ENCODE measurements around the gene UFC1.

The UFC1 gene

DNA sequence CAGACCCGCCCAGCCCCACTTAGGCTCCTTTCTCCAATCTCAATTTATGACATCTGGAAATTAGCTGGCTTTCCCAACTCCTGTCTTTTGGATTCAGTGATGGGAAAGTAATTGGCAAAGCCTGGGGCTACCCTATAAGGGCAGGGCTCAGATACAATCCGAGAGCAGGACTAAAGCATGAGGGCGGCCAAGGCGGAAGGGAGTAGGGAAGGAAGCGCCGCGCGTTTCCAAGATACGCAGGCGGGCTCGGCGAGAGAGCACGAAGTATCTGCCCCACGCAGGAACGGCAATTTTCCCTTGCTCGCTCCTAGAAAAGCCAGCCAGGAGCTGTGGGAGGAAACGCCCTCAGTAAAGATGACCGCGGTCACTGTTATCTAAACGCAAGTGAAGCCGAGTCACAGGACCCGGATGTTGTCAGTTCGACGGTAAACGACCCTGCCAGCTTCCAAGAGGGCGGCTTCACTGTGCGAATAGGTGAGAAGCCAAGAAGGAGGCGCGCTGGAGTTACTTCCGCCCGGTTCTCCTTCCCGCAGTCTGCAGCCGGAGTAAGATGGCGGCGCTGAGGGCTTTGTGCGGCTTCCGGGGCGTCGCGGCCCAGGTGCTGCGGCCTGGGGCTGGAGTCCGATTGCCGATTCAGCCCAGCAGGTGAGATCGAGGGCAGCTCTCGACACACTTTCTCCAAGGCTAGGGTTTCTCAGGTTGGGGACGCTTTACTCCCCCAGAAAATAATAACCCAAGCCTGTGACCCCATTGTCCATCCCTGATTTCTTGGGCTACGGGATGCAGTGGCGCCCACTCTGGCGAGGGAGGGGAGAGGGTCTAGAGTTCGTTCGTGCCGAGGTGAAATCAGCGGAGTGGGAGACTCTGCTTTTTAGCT lies 48.3 kb downstream of the UFC1 start, which contains the start of gene NDUFS2:
NDUFS2 (plus strand) TSS at position 532 of the 877 bp plus-strand sequence; CDS start at position 551, 19 bp downstream.
- peak; percentile 82 for ATAC-seq

DNA sequence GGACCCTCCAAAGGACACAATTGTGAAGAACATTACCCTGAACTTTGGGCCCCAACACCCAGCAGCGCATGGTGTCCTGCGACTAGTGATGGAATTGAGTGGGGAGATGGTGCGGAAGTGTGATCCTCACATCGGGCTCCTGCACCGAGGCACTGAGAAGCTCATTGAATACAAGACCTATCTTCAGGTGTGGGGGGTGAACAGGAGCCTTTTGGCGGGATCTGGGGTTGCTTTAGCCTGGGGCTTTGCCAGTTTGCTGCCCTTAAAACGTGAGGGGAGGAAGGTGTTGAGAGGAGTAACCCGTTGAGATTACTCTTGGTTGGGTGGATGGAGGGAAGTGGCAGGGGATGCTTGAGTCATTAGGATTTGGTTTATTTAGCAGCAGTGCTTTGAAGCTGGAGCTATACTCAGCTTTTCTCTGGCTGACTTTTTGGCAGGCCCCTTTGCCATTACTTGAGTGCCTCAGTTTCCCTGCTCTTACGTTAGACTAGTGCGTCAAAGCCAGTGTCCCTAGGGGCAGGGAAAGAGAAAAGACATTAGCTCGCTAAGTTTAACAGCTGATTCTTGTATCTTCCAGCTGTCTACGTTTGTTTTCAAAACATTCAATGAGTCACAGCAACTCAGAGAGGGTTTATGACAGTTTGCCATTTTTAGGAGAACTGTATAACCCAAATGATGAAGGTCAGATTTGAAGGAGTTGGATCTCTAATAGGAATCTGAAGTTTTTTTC lies 52.8 kb downstream of the UFC1 start:
- TF ChIP-seq ISL1 (CRISPR knock-in tag; IDR thresholded peaks at IDR 0.05) (no peak), GLIS3 (CRISPR knock-in tag; IDR thresholded peaks at IDR 0.05) (no peak), ZFP30 (CRISPR knock-in tag; IDR thresholded peaks at IDR 0.05) (no peak), OSR1 (CRISPR knock-in tag; IDR thresholded peaks at IDR 0.05) (no peak), ESRRG (CRISPR knock-in tag; IDR thresholded peaks at IDR 0.05) (no peak), TOX (CRISPR knock-in tag; IDR thresholded peaks at IDR 0.05; ENCODE audit: borderline replicate concordance) (no peak), CSDC2 (CRISPR knock-in tag; IDR thresholded peaks at IDR 0.05) (no peak), ZFP3 (CRISPR knock-in tag; IDR thresholded peaks at IDR 0.05) (no peak), SNAI2 (CRISPR knock-in tag; IDR thresholded peaks at IDR 0.05) (no peak)
- TF ChIP-seq, protein P1, sequence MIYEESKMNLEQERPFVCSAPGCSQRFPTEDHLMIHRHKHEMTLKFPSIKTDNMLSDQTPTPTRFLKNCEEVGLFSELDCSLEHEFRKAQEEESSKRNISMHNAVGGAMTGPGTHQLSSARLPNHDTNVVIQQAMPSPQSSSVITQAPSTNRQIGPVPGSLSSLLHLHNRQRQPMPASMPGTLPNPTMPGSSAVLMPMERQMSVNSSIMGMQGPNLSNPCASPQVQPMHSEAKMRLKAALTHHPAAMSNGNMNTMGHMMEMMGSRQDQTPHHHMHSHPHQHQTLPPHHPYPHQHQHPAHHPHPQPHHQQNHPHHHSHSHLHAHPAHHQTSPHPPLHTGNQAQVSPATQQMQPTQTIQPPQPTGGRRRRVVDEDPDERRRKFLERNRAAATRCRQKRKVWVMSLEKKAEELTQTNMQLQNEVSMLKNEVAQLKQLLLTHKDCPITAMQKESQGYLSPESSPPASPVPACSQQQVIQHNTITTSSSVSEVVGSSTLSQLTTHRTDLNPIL (CRISPR knock-in tag; IDR thresholded peaks at IDR 0.05; ENCODE audit: low read depth), result no peak
- TF ChIP-seq, protein P2, sequence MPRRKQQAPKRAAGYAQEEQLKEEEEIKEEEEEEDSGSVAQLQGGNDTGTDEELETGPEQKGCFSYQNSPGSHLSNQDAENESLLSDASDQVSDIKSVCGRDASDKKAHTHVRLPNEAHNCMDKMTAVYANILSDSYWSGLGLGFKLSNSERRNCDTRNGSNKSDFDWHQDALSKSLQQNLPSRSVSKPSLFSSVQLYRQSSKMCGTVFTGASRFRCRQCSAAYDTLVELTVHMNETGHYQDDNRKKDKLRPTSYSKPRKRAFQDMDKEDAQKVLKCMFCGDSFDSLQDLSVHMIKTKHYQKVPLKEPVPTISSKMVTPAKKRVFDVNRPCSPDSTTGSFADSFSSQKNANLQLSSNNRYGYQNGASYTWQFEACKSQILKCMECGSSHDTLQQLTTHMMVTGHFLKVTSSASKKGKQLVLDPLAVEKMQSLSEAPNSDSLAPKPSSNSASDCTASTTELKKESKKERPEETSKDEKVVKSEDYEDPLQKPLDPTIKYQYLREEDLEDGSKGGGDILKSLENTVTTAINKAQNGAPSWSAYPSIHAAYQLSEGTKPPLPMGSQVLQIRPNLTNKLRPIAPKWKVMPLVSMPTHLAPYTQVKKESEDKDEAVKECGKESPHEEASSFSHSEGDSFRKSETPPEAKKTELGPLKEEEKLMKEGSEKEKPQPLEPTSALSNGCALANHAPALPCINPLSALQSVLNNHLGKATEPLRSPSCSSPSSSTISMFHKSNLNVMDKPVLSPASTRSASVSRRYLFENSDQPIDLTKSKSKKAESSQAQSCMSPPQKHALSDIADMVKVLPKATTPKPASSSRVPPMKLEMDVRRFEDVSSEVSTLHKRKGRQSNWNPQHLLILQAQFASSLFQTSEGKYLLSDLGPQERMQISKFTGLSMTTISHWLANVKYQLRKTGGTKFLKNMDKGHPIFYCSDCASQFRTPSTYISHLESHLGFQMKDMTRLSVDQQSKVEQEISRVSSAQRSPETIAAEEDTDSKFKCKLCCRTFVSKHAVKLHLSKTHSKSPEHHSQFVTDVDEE (CRISPR knock-in tag; IDR thresholded peaks at IDR 0.05), result no peak
- ATAC-seq, result no peak

More for the DNA sequence above, 48.3 kb downstream of the UFC1 start, which contains the start of gene NDUFS2:
- TF ChIP-seq ZC3H10 (CRISPR knock-in tag; IDR thresholded peaks at IDR 0.05), result no peak
- no peak for TF ChIP-seq CSDC2 (CRISPR knock-in tag; IDR thresholded peaks at IDR 0.05)
- TF ChIP-seq BACH2 (CRISPR knock-in tag; IDR thresholded peaks at IDR 0.05; ENCODE audit: borderline replicate concordance), result no peak
- TF ChIP-seq, protein P2 (CRISPR knock-in tag; IDR thresholded peaks at IDR 0.05), result peak; percentile 7; the same call in 1 of the 2 replicates

DNA sequence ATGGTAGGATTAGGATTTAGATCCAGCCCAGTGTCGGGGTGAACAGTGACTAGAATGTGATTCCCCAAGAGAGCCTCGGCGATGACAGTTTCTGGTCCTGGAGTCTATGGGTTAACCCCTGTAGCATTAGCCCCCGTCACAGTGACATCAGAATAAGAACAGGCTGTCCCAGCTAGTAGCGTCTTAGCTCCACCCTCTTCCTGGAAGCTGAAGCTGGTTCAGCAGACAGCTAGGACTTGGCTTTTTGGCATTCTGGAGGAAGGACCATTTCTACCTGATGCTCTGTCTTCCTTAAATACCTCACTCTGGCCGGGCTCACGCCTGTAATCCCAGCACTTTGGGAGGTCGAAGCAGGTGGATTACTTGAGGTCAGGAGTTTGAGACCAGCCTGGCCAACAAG lies 53.4 kb downstream of the UFC1 start:
- no peak for ATAC-seq
- no peak for TF ChIP-seq ZC3H10 (CRISPR knock-in tag; IDR thresholded peaks at IDR 0.05)
- TF ChIP-seq, protein P3, sequence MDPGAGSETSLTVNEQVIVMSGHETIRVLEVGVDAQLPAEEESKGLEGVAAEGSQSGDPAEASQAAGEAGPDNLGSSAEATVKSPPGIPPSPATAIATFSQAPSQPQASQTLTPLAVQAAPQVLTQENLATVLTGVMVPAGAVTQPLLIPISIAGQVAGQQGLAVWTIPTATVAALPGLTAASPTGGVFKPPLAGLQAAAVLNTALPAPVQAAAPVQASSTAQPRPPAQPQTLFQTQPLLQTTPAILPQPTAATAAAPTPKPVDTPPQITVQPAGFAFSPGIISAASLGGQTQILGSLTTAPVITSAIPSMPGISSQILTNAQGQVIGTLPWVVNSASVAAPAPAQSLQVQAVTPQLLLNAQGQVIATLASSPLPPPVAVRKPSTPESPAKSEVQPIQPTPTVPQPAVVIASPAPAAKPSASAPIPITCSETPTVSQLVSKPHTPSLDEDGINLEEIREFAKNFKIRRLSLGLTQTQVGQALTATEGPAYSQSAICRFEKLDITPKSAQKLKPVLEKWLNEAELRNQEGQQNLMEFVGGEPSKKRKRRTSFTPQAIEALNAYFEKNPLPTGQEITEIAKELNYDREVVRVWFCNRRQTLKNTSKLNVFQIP (CRISPR knock-in tag; IDR thresholded peaks at IDR 0.05; ENCODE audit: borderline replicate concordance, low read depth), result no peak
- no peak for TF ChIP-seq ISL1 (CRISPR knock-in tag; IDR thresholded peaks at IDR 0.05)
- TF ChIP-seq GLIS3 (CRISPR knock-in tag; IDR thresholded peaks at IDR 0.05), result no peak
- TF ChIP-seq BACH2 (CRISPR knock-in tag; IDR thresholded peaks at IDR 0.05; ENCODE audit: borderline replicate concordance), result no peak
- TF ChIP-seq ZNF70 (CRISPR knock-in tag; IDR thresholded peaks at IDR 0.05), result no peak
- TF ChIP-seq ZFP3 (CRISPR knock-in tag; IDR thresholded peaks at IDR 0.05), result no peak
- TF ChIP-seq SNAI2 (CRISPR knock-in tag; IDR thresholded peaks at IDR 0.05), result no peak
- TF ChIP-seq, protein P4, sequence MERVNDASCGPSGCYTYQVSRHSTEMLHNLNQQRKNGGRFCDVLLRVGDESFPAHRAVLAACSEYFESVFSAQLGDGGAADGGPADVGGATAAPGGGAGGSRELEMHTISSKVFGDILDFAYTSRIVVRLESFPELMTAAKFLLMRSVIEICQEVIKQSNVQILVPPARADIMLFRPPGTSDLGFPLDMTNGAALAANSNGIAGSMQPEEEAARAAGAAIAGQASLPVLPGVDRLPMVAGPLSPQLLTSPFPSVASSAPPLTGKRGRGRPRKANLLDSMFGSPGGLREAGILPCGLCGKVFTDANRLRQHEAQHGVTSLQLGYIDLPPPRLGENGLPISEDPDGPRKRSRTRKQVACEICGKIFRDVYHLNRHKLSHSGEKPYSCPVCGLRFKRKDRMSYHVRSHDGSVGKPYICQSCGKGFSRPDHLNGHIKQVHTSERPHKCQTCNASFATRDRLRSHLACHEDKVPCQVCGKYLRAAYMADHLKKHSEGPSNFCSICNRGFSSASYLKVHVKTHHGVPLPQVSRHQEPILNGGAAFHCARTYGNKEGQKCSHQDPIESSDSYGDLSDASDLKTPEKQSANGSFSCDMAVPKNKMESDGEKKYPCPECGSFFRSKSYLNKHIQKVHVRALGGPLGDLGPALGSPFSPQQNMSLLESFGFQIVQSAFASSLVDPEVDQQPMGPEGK (CRISPR knock-in tag; IDR thresholded peaks at IDR 0.05; ENCODE audit: borderline replicate concordance), result no peak
- TF ChIP-seq RARB (CRISPR knock-in tag; IDR thresholded peaks at IDR 0.05), result no peak
- TF ChIP-seq, protein P5, sequence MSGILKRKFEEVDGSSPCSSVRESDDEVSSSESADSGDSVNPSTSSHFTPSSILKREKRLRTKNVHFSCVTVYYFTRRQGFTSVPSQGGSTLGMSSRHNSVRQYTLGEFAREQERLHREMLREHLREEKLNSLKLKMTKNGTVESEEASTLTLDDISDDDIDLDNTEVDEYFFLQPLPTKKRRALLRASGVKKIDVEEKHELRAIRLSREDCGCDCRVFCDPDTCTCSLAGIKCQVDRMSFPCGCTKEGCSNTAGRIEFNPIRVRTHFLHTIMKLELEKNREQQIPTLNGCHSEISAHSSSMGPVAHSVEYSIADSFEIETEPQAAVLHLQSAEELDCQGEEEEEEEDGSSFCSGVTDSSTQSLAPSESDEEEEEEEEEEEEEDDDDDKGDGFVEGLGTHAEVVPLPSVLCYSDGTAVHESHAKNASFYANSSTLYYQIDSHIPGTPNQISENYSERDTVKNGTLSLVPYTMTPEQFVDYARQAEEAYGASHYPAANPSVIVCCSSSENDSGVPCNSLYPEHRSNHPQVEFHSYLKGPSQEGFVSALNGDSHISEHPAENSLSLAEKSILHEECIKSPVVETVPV (CRISPR knock-in tag; IDR thresholded peaks at IDR 0.05), result no peak
- no peak for TF ChIP-seq ESRRG (CRISPR knock-in tag; IDR thresholded peaks at IDR 0.05)
- TF ChIP-seq CSDC2 (CRISPR knock-in tag; IDR thresholded peaks at IDR 0.05), result no peak
- no peak for TF ChIP-seq OSR1 (CRISPR knock-in tag; IDR thresholded peaks at IDR 0.05)
- TF ChIP-seq, protein P2 (CRISPR knock-in tag; IDR thresholded peaks at IDR 0.05), result no peak
